ENCODE measurements around the gene RNF8.

Gene RNF8

GRCh38 chr6:37435816-37436215 lies 82.0 kb downstream of the RNF8 start:
- Histone ChIP-seq H3K27me3 (ENCODE audit: insufficient read depth, low read length, poor library complexity) (no peaks in the 10 kb centered on the region), H3K4me2 (ENCODE audit: insufficient read depth, low read length) (peak overlapping the region; percentile 14; the same call in 1 of the 2 replicates), H2AFZ (ENCODE audit: low read depth, low read length) (no peak overlapping the region), H3K36me3 (ENCODE audit: insufficient read depth, low read length) (peaks cover 39% of the 10 kb centered on the region), H3K27ac (ENCODE audit: low read length) (no peak overlapping the region), H4K20me1 (ENCODE audit: insufficient read depth, low read length) (no peaks in the 10 kb centered on the region; the same call in 1 of the 2 replicates), H3K9ac (ENCODE audit: low read depth, low read length) (no peak overlapping the region), H3K4me3 (ENCODE audit: low read depth in 1 of 2, low read length in 2 of 2) (no peak overlapping the region), H3K4me1 (ENCODE audit: insufficient read depth, low read length) (peaks cover 33% of the 10 kb centered on the region), H3K9me3 (ENCODE audit: insufficient read depth, low read length, severe bottlenecking) (no peaks in the 10 kb centered on the region), H3K79me2 (ENCODE audit: insufficient read depth, low read length) (peaks cover 63% of the 10 kb centered on the region)
- ATAC-seq (ENCODE audit: insufficient read depth, low read depth): no peak
- DNase-seq: no peak
- no peak for TF ChIP-seq EZH2 (IDR thresholded peaks at IDR 0.05; ENCODE audit: borderline replicate concordance, low read depth, low read length, severe bottlenecking)
- TF ChIP-seq CTCF (IDR thresholded peaks at IDR 0.05; ENCODE audit: borderline replicate concordance, extremely low read depth, low read length, poor library complexity, severe bottlenecking): peak; percentile 15

- ATAC-seq (ENCODE audit: insufficient read depth, low read depth) (no peak), DNase-seq (no peak)
- H3K4me1 ChIP-seq (ENCODE audit: insufficient read depth, low read length): peaks cover 33% of the 10 kb centered on the region
- H3K27ac ChIP-seq (ENCODE audit: low read length): no peak overlapping the region
- no peaks in the 10 kb centered on the region for H3K27me3 ChIP-seq (ENCODE audit: insufficient read depth, low read length, poor library complexity)
- no peaks in the 10 kb centered on the region for H3K9me3 ChIP-seq (ENCODE audit: insufficient read depth, low read length, severe bottlenecking)
- H3K4me2 ChIP-seq (ENCODE audit: insufficient read depth, low read length): no peak overlapping the region
- TF ChIP-seq CTCF (IDR thresholded peaks at IDR 0.05; ENCODE audit: borderline replicate concordance, extremely low read depth, low read length, poor library complexity, severe bottlenecking): no peak
- no peak for TF ChIP-seq EZH2 (IDR thresholded peaks at IDR 0.05; ENCODE audit: borderline replicate concordance, low read depth, low read length, severe bottlenecking)
- peaks cover 54% of the 10 kb centered on the region for H3K36me3 ChIP-seq (ENCODE audit: insufficient read depth, low read length)
- H3K9ac ChIP-seq (ENCODE audit: low read depth, low read length): no peak overlapping the region
- no peaks in the 10 kb centered on the region; the same call in 1 of the 2 replicates for H4K20me1 ChIP-seq (ENCODE audit: insufficient read depth, low read length)
- peaks cover 65% of the 10 kb centered on the region for H3K79me2 ChIP-seq (ENCODE audit: insufficient read depth, low read length)
- H3K4me3 ChIP-seq (ENCODE audit: low read depth in 1 of 2, low read length in 2 of 2): no peak overlapping the region
- H2AFZ ChIP-seq (ENCODE audit: low read depth, low read length): no peak overlapping the region
Measured at GRCh38 chr6:37438930-37439329, 85.1 kb downstream of the RNF8 start.

- Histone ChIP-seq H3K36me3 (ENCODE audit: insufficient read depth, low read length) (peaks cover 62% of the 10 kb centered on the region), H3K4me3 (ENCODE audit: low read depth in 1 of 2, low read length in 2 of 2) (no peak overlapping the region), H3K79me2 (ENCODE audit: insufficient read depth, low read length) (peaks cover 37% of the 10 kb centered on the region), H3K4me1 (ENCODE audit: insufficient read depth, low read length) (peaks cover 15% of the 10 kb centered on the region), H2AFZ (ENCODE audit: low read depth, low read length) (no peak overlapping the region), H4K20me1 (ENCODE audit: insufficient read depth, low read length) (no peaks in the 10 kb centered on the region), H3K9ac (ENCODE audit: low read depth, low read length) (no peak overlapping the region), H3K27ac (ENCODE audit: low read length) (no peak overlapping the region; the same call in 1 of the 2 replicates), H3K9me3 (ENCODE audit: insufficient read depth, low read length, severe bottlenecking) (no peaks in the 10 kb centered on the region), H3K4me2 (ENCODE audit: insufficient read depth, low read length) (no peak overlapping the region), H3K27me3 (ENCODE audit: insufficient read depth, low read length, poor library complexity) (no peaks in the 10 kb centered on the region)
- ATAC-seq (ENCODE audit: insufficient read depth, low read depth) (no peak), DNase-seq (no peak)
- TF ChIP-seq EZH2 (IDR thresholded peaks at IDR 0.05; ENCODE audit: borderline replicate concordance, low read depth, low read length, severe bottlenecking): no peak
- no peak for TF ChIP-seq CTCF (IDR thresholded peaks at IDR 0.05; ENCODE audit: borderline replicate concordance, extremely low read depth, low read length, poor library complexity, severe bottlenecking)
Measured at GRCh38 chr6:37441651-37442050, 87.9 kb downstream of the RNF8 start.
